DMS153 (cell line): ENCODE results near the gene NPPB.
"Not testable (repeated sequence)": the region's sequence is repeated elsewhere in the genome, so short reads cannot be mapped to it uniquely, and the experiment has no call there.

Experiments used
- DNase-seq: peaks from one replicate; lab custom pipeline; 2025; lab: John Stamatoyannopoulos, UW

The NPPB gene

DNA sequence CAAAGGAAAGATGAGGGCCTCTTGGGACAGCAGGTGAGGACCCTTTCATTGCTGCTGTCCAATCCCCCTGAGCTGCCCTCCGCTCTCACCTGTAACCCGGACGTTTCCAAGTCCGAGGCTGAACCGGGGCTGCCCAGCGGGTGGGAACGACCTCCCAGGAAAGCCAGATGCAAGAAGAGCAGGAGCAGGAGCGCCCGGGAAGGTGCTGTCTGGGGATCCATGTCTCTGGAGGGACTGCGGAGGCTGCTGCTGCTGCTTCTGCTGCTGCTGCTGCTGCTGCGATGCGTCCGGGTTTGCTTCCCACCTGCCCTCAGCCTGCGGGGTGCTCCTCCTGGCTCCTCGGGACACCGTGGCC lies at the start of gene NPPB:
Gene NPPB (minus strand): TSS at position 333 of the 355 bp plus-strand sequence. CDS start 112 bp downstream, at position 221.
- no peak for DNase-seq

DNA sequence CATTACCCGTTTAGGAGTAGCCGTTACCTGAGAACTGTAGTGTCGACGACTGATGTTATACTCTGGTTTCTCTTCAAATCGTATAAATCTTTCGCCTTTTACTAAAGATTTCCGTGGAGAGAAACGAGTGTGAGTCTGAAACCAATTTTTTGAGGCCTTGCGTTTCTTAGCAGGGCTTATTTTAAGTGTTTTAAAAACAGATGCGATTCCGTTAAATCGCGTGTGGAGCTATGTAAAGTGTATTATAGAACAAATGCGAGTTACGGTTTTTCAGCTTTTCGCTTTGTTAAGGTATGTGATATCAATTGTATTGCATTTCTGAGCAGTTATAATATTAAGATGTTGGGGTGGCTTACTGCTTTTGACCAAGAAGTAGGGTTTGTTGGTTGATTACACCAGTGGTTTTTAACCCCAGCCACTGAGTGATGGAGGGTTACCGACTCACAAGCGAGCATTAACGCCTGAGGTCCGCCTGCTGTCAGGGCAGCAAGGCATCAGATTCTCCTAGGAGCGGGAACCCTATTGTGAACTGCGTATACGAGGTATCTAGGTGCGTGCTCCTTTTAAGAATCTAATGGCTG lies 49.4 kb upstream of the NPPB start:
- DNase-seq, result peak; percentile 99

DNA sequence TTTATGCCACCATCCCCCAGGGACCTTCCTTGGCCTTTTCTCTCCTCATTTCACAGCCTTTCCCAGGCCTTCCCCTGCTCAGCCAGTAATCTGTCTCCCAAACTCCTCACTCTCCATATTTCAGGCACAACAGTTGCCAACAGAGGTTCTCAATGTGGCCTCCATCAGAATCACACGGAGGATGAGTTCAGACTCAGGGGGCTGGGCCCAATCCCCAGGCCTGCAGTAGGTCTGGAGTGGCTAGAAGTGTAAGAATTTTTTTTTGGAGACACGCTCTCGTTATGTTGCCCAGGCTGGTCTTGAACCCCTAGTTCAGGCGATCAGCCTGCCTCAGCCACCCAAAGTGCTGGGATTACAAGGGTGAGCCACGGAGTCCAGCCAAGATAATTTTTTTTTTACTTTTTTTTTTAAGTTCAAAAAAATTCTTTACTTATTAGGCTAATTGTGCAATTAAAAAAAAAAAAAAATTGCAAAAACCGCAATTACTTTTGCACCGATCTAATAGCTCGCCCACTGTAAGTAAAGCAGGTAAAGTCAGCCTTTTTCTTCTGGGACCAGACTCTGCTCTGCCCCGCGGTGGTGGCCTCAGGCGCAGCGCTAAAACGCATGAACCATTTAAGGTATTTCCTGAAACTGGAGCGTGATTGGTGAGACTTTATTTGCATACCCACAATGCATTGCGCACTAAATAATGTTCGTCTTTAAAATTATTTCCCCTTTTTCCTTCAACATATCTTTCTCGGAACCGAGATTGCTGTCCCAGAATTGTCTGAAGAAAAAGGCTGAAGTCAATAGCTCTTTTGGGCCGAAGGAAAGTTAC lies 48.7 kb upstream of the NPPB start:
- DNase-seq, result peak; percentile 96

DNA sequence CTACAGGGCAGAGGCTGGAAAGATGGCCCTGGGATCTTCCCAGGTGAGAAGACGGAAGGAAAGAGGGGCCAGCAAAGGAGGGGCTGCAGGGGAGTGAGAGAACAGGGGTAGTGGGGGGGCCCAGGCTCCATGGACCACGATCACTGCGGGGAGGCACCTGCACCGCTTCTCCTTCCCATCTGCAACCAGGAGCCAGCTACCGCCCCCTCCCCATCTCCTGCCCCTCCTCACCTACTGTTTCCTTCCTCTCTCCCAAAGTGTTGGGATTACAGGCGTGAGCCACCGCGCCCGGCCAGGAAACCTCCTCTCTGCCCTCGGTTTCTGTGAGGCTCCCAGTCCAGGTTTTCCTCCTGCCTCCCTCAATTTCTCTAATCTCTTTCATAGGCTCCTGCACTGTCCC lies 48.1 kb upstream of the NPPB start:
- no peak for DNase-seq

DNA sequence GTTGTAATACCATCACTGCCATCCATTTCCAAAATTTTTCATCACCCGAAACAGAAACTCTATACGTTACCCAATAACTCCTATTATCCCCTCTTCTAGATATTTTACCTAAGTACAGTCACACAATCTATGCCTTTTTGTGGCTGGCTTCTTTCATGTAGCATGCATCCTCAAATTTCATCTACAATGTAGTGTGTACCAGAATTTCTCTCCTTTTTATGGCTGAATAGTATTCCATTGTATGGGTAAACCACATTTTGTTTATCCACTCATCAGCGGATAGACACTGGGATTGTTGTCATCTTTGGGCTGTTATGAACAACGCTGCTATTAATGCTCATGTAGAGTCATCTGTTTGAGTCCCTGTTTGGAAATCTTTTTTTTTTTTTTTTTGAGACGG lies 46.2 kb upstream of the NPPB start:
- DNase-seq, result no peak

DNA sequence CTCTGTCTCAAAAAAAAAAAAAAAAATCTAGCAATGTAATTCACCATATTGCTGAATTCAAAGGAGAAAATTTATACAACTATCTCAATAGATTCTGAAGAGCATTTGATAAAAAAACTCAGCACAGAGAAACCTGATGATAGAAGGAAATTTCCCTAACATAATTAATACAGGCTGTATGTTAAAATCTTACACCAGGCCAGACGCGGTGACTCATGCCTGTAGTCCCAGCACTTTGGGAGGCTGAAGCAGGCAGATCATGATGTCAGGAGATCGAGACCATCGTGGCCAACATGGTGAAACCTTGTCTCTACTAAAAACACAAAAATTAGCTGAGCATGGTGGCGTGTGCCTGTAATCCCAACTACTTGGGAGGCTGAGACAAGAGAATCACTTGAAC lies 45.4 kb upstream of the NPPB start:
- DNase-seq, result not testable (repeated sequence)

DNA sequence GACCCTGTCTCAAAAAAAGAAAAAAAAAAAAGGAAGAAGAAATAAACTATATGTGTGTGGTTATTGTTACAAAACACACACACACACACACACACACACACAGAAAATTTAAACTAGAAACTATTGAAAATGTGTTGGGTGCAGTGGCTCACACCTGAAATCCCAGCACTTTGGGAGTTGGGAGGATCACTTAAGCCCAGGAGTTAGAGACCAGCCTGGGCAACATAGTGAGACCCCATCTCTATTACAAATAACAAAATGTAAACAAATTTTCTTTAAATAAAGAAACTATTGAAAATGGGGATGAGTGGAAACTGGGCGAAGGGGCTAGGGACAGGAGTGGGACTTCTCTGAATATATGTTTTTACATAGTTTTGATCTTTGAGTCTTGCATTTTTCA lies 44.5 kb upstream of the NPPB start:
- DNase-seq, result no peak

DNA sequence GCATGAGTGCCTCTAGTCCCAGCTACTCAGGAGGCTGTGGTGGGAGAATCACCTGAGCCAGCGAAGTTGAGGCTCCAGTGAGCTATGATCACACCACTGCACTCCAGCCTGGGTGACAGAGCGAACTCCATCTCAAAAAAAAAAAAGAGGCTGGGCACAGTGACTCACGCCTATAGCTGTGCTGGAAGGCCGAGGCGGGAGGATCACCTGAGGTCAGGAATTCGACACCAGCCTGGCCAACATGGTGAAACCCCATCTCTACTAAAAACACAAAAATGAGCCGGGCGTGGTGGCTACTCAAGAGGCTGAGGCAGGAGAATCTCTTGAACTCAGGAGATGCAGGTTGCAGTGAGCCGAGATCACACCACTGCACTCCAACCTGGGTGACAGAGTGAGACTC lies 42.7 kb upstream of the NPPB start:
- not testable (repeated sequence) for DNase-seq

DNA sequence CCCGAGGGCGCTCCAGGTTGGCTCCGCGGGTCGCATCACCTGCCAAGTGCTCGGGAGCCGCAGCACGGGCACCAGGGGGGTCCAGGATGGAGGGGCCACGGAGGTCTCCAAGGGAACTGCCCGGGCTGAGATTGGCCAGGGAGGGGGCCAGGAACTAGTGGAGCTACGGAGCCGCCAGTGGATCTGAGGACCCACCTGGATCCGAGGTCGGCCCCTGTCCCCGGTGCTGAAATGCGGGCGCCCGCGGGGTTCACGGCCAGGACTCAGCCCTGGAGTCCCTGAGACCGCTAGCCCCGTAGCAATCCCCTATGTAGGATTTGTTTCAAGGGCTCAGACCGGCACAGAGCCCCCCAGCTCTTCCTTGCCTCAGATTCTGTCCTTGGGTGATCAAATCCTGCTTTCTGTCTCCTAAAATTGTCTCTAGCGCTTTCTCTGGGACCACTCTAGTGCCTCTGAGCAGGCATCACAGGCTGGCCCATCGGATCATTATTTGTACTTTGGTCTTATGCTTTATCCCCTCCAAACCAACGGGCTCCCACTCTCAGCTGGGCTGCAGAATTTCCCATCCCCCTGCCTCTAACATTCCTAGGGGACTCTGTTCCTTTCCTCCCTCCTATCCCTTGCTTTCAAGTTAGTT lies 40.2 kb upstream of the NPPB start:
- no peak for DNase-seq

DNA sequence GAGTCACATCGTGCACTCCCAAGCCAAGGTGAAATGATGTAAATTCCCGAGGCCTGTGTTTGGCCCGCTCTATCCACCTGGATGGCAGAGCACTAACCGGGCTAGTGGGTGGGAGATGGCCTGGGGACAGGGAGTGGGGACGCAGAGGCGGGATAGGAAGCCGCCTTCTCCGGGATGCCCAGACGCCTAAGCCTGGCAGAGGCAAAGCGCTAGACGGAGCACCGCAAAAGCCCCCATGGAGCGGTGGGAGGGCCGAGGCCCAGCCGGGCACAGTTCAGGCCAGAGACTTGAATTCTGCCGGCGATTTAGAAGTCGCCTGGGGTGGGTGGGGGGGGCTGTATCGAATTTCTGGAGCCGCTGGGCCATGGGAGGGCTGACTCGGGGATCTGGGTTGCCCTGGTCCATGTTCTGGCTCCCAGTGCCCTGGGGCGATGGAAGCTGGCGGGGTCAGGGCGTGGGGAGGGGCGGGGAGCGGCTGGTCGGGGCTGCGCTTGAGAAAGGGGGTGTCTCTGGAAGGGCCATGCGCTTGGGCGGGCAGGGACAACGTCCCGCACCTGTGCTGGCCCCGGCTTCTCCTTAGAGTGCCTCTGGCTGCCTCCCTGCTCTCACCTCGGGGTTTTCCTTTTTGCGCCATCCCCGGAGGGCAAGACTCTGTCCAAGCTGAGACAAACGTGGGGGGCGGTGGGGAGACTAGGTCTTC lies 39.5 kb upstream of the NPPB start:
- no peak for DNase-seq

DNA sequence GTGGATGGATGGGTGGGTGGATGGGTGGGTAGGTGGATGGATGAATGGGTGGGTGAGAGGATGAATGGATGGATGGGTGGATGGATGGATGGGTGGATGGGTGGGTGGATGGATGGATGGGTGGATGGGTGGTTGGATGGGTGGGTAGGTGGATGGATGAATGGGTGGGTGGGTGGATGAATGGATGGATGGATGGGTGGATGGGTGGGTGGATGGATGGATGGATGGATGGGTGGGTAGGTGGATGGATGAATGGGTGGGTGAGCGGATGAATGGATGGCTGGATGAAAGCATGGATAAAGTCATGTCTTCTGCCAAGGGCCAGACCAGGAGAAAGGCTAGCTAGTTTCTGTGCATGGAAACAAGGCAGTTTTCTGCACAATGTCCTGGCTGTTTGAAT lies 35.8 kb upstream of the NPPB start:
- not testable (repeated sequence) for DNase-seq

DNA sequence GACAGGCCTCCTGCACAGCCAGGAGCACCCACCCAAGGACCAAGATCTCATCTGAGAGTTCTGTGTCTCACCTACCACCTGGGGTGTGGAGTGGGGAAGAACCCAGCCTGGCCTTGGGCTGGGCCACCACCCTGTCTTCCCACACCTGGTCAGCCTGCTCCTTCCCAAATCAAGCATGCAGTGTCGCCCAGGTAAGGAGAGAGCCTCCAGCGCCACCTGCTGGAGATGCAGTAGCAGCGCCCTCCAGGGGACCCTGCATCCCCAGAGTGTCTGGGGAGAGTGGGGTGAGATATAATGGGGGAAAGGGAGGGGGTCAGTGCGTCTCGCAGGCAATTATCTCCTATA lies 35.1 kb upstream of the NPPB start:
- DNase-seq, result peak; percentile 45

DNA sequence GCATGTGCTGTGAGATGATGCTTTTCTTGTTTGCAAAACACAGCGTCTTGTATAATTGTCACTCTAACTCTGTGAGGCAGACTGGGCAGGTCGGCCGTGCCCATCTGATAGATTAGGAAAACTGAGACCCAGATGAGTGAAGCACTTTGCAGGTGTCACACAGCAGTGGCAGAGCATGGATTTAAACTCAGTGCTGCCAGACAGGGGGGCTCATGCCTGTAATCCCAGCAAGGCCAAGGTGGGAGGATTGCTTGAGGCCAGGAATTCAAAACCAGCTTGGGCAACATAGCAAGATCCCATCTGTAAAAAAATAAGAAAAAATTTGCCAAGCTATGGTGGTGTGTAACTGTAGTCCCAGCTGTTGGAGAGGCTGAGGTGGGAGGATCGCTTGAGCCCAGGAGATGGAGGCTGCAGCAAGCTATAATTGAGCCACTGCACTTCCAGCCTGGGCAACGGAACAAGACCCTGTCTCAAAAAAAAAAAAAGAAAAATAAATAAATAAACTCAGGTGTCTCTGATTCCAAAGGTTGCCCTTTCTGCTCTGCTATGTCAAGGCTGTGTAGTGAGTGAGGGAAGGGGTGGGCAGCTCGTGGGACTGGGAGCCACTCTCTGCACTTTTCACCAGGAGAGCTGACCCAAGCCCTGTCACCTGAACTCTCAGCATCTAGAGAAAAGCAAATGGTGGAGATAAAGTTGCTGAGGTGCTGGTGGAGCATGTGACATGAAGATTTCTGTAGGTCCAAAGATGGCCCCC lies 32.9 kb upstream of the NPPB start:
- no peak for DNase-seq

DNA sequence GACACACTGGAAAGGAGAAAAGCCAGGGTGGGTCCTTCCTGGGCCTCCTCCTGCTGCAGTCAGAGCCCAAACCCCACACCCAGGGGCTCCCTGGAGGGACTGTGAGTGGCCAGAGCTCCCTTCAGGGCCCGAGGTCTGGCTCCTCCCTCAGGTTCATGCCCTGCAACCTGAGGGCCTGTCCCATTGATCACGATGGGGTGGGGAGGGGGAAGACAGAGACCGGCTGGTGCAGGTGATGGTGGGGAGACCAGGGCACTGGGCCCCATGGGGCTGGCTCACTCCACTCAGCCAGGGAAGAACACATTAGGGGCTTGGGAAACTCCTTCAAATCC lies 30.1 kb upstream of the NPPB start:
- no peak for DNase-seq

DNA sequence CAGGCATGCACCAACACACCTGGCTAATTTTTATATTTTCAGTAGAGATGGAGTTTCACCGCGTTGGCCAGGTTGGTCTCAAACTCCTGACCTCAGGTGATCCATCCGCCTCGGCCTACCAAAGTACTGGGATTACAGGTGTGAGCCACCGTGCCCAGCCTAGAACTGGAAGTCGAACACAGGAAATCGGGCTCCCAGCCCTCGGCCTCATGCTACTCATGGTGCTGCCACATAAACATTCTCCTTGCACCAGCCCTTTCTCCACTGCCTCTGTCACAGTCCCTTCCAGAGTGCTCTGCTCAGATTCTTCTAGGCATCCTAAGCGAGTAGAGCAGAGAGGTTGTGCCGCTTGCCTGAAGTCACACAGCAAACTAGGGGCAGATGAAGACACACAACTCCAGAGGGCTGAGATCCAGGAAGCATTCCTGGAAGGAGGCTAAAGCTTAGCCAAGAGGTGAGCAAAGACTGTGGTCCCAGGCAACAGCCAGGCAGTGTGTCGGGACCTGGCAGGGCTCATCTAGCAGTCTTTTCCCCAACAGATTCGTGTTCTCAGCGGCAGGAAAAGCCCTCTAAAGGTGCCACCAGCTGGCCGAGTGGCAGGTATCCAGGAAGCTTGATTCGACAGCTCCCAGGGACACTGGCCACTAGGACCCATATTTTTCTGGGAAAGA lies 29.6 kb upstream of the NPPB start:
- DNase-seq, result no peak

DNA sequence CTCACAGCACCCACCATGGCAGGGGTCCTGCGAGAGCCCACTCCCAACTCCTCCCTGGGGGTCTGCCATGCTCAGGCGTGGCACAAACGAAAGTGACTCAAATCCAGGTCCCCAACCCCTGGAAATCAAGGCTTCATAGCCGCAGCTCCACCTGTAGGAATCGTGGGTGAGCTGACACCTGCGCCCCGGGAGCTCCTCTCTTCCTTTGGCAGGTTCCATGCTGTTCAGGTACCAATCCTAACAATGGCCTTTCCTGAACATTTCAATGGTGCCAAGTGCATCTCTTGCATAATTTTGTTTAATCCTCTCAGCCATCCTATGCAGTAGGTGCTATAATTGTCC lies 28.9 kb upstream of the NPPB start:
- DNase-seq, result no peak

DNA sequence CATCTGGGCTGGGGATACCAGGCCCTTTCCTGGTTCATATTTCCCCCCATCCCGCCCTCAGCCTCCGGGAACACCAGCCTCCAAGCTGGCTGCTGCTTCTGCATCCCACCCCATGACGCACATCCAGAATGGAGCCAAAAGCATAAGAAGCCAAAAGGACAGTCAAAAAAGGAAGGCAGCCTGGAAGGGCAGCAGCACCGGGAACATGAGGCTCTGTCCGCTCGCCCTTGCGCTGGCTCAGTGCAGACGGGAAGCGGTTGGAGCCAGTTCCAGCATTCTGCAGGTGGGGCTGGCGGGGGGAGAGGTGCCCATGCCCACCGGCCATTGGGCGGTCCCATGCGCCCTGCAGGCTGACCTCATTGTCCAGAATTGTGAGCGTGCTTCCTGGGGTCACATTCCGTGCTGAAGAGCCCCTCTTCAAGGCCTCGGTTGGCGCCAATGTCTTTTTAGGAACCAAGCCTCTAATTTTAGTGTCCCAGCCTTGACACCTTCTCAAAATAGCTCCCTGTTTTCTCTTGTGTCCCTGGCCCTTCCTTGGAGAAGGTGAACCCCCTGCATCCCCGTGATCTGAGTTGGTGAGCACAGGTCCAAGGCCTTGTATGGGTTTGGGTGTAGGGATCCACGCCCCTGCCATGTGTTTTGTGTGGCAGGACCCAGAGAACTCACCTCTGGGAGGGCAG lies 28.4 kb upstream of the NPPB start:
- DNase-seq, result no peak

DNA sequence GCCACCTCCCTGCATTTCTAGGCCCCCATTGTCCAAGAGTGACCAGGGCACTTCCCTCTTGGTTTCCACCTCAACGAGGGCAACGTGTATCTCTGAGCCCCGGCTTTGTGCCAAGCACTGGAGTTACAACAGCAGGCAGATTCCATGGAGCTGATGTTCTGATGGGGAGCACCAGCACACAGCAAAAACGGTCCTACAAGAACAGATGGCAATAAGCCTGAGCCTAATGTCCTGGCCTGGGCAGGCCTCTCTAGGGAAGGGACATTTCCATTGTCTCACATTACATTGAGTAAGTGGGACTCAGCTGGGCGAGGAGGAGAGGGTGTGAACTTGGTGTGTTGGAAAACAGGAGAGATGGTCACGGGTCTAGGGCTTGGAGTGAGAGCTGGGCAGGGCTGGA lies 27.2 kb upstream of the NPPB start:
- no peak for DNase-seq

DNA sequence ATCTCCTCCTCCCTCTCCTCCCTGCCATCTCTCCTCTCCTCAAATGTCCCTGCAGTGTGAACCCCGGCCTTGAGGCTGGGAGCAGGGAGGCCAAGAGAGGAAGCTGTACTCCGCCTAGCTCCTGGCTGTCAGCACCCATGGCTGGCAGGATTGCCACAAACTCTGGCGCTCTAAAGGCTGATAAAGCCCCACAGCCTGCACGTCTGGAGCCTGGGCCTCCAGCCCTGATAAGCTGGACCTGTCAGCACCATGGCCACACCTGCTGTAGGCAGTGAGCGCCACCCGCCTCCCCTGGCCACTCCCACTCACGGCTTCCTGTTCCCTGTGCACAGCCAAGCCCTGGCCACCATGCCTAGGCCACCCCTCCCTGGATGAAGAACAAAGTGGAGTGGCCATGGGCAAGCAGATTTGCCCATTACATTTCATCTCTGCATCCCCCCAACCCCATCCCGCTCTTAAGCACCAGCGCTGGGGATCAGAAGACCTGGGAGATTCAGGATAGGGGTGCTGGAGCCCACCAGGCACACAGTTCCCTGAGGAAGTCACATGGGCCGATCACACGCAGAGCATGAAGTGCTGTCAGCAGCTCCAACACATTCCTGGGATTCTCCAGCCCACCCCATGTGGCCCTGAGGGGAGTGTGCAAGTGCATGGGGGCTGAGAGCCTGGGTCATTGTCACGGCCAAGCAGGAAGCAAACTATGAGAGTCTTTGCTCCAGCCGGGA lies 24.2 kb upstream of the NPPB start:
- DNase-seq, result peak; percentile 63

DNA sequence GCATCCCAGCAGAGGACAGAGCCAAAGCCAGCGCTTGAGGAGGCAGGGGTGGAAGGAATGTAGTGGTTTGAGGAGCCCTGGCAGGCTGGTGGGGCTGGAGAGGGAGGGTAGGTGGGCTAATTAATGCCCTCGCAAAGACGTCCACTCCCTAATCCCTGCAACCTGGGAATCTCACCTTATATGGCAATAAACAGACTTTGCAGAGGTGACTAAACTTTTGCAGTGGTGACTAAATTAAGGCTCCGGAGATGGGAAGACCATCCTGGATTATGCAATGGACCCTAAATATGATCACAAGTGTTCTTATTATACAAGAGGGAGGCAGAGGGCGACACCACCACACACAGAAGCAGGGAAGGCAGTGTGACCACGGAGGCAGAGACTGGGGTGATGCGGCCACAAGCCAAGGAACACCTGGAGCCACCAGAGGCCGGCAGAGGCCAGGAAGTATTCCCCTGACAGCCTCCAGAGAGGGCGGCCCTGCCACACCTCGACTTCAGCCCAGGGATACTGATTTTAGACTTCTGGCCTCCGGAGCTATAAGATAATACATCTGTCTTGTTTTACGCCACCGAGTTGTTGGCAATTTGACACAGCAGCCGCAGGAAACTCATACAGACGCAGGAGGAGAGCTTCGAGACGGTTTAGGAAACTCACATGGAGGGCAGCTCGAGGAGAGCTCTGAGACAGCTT lies 23.1 kb upstream of the NPPB start:
- DNase-seq, result no peak
